Trophoblast cell (in vitro differentiated cells and primary cell): ENCODE results near the gene RTF2.
A peak's percentile ranks its signal among the peaks of the same experiment; 100 is the strongest.

Source experiments
- DNase-seq, 2 donors: peaks; one replicate each; pipeline ENCODE4 v3.0.0-alpha.2; 2016
- H2AFZ ChIP-seq: 2 replicates; pipeline ENCODE4 v1.6.1; 2013; ENCODE audit warnings: low read length, moderate library complexity, mild to moderate bottlenecking; ENCODE audit not compliant: insufficient read depth, poor library complexity
- H2AK5ac ChIP-seq: 2 replicates; pipeline ENCODE4 v1.6.1; 2013; ENCODE audit warnings: mild to moderate bottlenecking, low read length
- H2BK120ac ChIP-seq: 2 replicates; pipeline ENCODE4 v1.6.1; 2013; ENCODE audit warnings: low read length, mild to moderate bottlenecking, moderate library complexity; ENCODE audit not compliant: insufficient read depth, poor library complexity
- H2BK12ac ChIP-seq: 2 replicates; pipeline ENCODE4 v1.6.1; 2013; ENCODE audit warnings: mild to moderate bottlenecking, low read length, moderate library complexity
- H2BK5ac ChIP-seq: 2 replicates; pipeline ENCODE4 v1.6.1; 2013; ENCODE audit warnings: low read length, low read depth, moderate library complexity, mild to moderate bottlenecking; ENCODE audit not compliant: poor library complexity
- H3K14ac ChIP-seq: 2 replicates; pipeline ENCODE4 v1.6.1; 2013; ENCODE audit warnings: mild to moderate bottlenecking, low read length
- H3K18ac ChIP-seq: 2 replicates; pipeline ENCODE4 v1.6.1; 2013; ENCODE audit warnings: mild to moderate bottlenecking, low read length
- H3K23ac ChIP-seq: 2 replicates; pipeline ENCODE4 v1.6.1; 2013; ENCODE audit warnings: low read length
- H3K27ac ChIP-seq: 2 replicates; pipeline ENCODE4 v1.5.1; 2013; ENCODE audit warnings: low read depth, mild to moderate bottlenecking, inconsistent platforms, low read length, moderate library complexity
- H3K27me3 ChIP-seq: 2 replicates; pipeline ENCODE4 v1.6.1; 2013; ENCODE audit warnings: inconsistent platforms, mild to moderate bottlenecking, low read length, moderate library complexity; ENCODE audit not compliant: insufficient read depth
- H3K36me3 ChIP-seq, 2 experiments: 1 replicate in 1 of 2; 2 replicates in 1 of 2; pipeline ENCODE4 v1.6.1; 2013; ENCODE audit warnings: low read length in 2 of 2, mild to moderate bottlenecking in 2 of 2, moderate library complexity in 1 of 2; ENCODE audit not compliant: insufficient read depth in 2 of 2, control insufficient read depth in 1 of 2
- H3K4ac ChIP-seq: 2 replicates; pipeline ENCODE4 v1.6.1; 2013; ENCODE audit warnings: low read depth, mild to moderate bottlenecking, low read length, moderate library complexity
- H3K4me1 ChIP-seq, 2 experiments: 1 replicate in 1 of 2; 2 replicates in 1 of 2; pipeline ENCODE4 v1.6.1; 2013; ENCODE audit warnings: low read length in 2 of 2, mild to moderate bottlenecking in 2 of 2, moderate library complexity in 1 of 2; ENCODE audit not compliant: insufficient read depth in 2 of 2, control insufficient read depth in 1 of 2
- H3K4me2 ChIP-seq: 2 replicates; pipeline ENCODE4 v1.6.1; 2013; ENCODE audit warnings: inconsistent platforms, mild to moderate bottlenecking, low read length, moderate library complexity
- H3K4me3 ChIP-seq: 2 replicates; pipeline ENCODE4 v1.5.1; 2013; ENCODE audit warnings: mild to moderate bottlenecking, low read depth, low read length, inconsistent platforms
- H3K79me1 ChIP-seq: one replicate; pipeline ENCODE4 v1.6.1; 2013; ENCODE audit warnings: low read length
- H3K79me2 ChIP-seq: 2 replicates; pipeline ENCODE4 v1.6.1; 2013; ENCODE audit warnings: low read length, mild to moderate bottlenecking; ENCODE audit not compliant: control insufficient read depth, insufficient read depth, poor library complexity
- H3K9ac ChIP-seq: 2 replicates; pipeline ENCODE4 v1.6.1; 2013; ENCODE audit warnings: mild to moderate bottlenecking, low read length
- H3K9me3 ChIP-seq: 2 replicates; pipeline ENCODE4 v1.6.1; 2013; ENCODE audit warnings: low read depth, mild to moderate bottlenecking, control low read depth, inconsistent platforms, low read length; ENCODE audit not compliant: insufficient read depth
- H4K12ac ChIP-seq: 2 replicates; pipeline ENCODE4 v1.6.1; 2013; ENCODE audit warnings: low read depth, mild to moderate bottlenecking, low read length, moderate library complexity
- H4K8ac ChIP-seq: 2 replicates; pipeline ENCODE4 v1.6.1; 2013; ENCODE audit warnings: low read depth, mild to moderate bottlenecking, low read length, moderate library complexity
- H4K91ac ChIP-seq: one replicate; pipeline ENCODE4 v1.6.1; 2013; ENCODE audit warnings: low read depth, mild to moderate bottlenecking, low read length, moderate library complexity
- WGBS: extraction: QIAGEN DNeasy Blood & Tissue Kit; methylation state at CpG from one replicate; pipeline ENCODE4 v1.1.7; 2013; ENCODE audit warnings: missing lambda C conversion rate; ENCODE audit not compliant: insufficient read length, insufficient coverage; ENCODE audit errors: extremely low coverage; 5-methylcytosine and 5-hydroxymethylcytosine counted together

The RTF2 gene

GRCh38 chr20:56503916-56504315 lies 35.5 kb downstream of the RTF2 start:
- Histone ChIP-seq H2BK120ac (no peak overlapping the region), H3K4me1 (peaks cover 3 to 6% of the 10 kb centered on the region in 2 experiments), H3K4me2 (no peak overlapping the region), H3K14ac (no peak overlapping the region), H3K4ac (no peak overlapping the region), H3K36me3 (peaks cover 0 to 2% of the 10 kb centered on the region in 2 experiments), H3K27me3 (no peaks in the 10 kb centered on the region), H4K12ac (no peak overlapping the region), H2BK12ac (no peak overlapping the region), H3K27ac (peak overlapping the region; percentile 48), H4K8ac (no peak overlapping the region), H3K18ac (peak overlapping the region; percentile 0), H3K9me3 (no peaks in the 10 kb centered on the region), H3K4me3 (no peak overlapping the region), H2AK5ac (no peak overlapping the region), H4K91ac (no peak overlapping the region), H3K9ac (no peak overlapping the region), H2AFZ (no peak overlapping the region), H3K23ac (no peak overlapping the region), H2BK5ac (no peak overlapping the region), H3K79me1 (no peaks in the 10 kb centered on the region), H3K79me2 (no peaks in the 10 kb centered on the region)
- WGBS = no CpG with 5 or more reads among the region's 8 CpGs
- no peak for DNase-seq

DNA sequence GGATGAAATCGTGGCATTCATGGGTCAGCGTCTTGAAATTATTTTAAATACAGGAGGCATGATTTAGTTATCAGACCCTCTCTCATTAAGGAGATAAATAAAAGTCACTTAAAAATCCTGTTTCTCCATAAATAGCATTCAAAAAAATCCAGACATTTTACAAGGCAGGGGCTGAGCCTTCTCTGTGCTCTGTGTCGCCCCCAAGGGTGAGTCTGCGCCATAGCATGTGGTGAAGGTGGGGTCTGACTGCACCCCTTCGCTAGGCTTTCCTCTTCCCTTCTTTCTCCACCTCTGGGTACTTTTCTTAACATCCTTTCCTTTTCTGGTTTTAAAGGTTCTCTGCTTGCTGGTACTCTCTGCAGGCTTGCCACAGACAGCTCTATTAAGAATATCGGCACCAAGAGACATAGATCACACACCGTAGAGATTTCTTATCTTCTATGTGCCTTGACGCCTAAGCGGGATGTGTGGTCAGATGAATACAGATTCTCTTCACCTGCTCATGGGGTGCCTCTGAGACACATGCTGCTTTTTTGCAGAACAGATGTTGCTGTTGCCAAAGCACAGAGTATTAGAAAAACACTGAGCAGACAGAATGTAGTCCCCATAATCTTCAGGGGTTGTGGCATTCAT lies 36.1 kb downstream of the RTF2 start:
- Histone ChIP-seq H3K4me2 (no peak overlapping the region), H2BK120ac (no peak overlapping the region), H3K27ac (peak overlapping the region; percentile 48), H2AFZ (no peak overlapping the region), H3K36me3 (peaks cover 0 to 1% of the 10 kb centered on the region in 2 experiments), H3K79me1 (no peaks in the 10 kb centered on the region), H2AK5ac (no peak overlapping the region), H3K14ac (no peak overlapping the region), H3K79me2 (no peaks in the 10 kb centered on the region), H3K23ac (no peak overlapping the region), H3K9me3 (no peaks in the 10 kb centered on the region), H4K91ac (no peak overlapping the region), H3K4me3 (no peak overlapping the region), H4K12ac (no peak overlapping the region), H2BK5ac (no peak overlapping the region), H3K4ac (no peak overlapping the region), H3K9ac (no peak overlapping the region), H3K4me1 (peaks cover 3 to 6% of the 10 kb centered on the region in 2 experiments), H3K27me3 (no peaks in the 10 kb centered on the region), H4K8ac (no peak overlapping the region), H3K18ac (no peak overlapping the region), H2BK12ac (no peak overlapping the region)
- DNase-seq = no peak
- no CpG with 5 or more reads among the region's 9 CpGs for WGBS

- Histone ChIP-seq H2BK5ac (no peak overlapping the region), H2BK120ac (no peak overlapping the region), H3K18ac (no peak overlapping the region), H3K9ac (no peak overlapping the region), H2AFZ (no peak overlapping the region), H2AK5ac (no peak overlapping the region), H4K8ac (no peak overlapping the region), H3K4me2 (no peak overlapping the region), H3K36me3 (no peaks in the 10 kb centered on the region), H3K27me3 (no peaks in the 10 kb centered on the region), H4K91ac (no peak overlapping the region), H3K79me1 (no peaks in the 10 kb centered on the region), H3K14ac (no peak overlapping the region), H3K23ac (no peak overlapping the region), H3K4me3 (no peak overlapping the region), H3K27ac (no peak overlapping the region), H3K79me2 (no peaks in the 10 kb centered on the region), H3K4ac (no peak overlapping the region), H4K12ac (no peak overlapping the region), H3K4me1 (peaks cover 3 to 6% of the 10 kb centered on the region in 2 experiments), H3K9me3 (no peaks in the 10 kb centered on the region), H2BK12ac (no peak overlapping the region)
- WGBS = no CpG with 5 or more reads among the region's 3 CpGs
- no peak for DNase-seq
Observed at GRCh38 chr20:56506103-56506502, 37.7 kb downstream of the RTF2 start.

- H2AK5ac ChIP-seq = no peak overlapping the region
- no peaks in the 10 kb centered on the region for H3K9me3 ChIP-seq
- H3K4ac ChIP-seq = no peak overlapping the region
- peaks cover 14 to 16% of the 10 kb centered on the region in 2 experiments for H3K4me1 ChIP-seq
- no CpG with 5 or more reads among the region's 10 CpGs for WGBS
- no peak overlapping the region for H3K18ac ChIP-seq
- H3K27me3 ChIP-seq = no peaks in the 10 kb centered on the region
- no peak overlapping the region for H3K23ac ChIP-seq
- H4K8ac ChIP-seq = no peak overlapping the region
- H3K4me2 ChIP-seq = no peak overlapping the region
- H2AFZ ChIP-seq = no peak overlapping the region
- no peak overlapping the region for H2BK5ac ChIP-seq
- no peak overlapping the region for H4K12ac ChIP-seq
- H4K91ac ChIP-seq = no peak overlapping the region
- H3K27ac ChIP-seq = no peak overlapping the region
- peaks cover 9 to 12% of the 10 kb centered on the region in 2 experiments for H3K36me3 ChIP-seq
- no peak for DNase-seq
- peaks cover 4% of the 10 kb centered on the region for H3K79me1 ChIP-seq
- H2BK12ac ChIP-seq = no peak overlapping the region
- no peak overlapping the region for H3K4me3 ChIP-seq
- H2BK120ac ChIP-seq = no peak overlapping the region
- no peaks in the 10 kb centered on the region for H3K79me2 ChIP-seq
- H3K9ac ChIP-seq = no peak overlapping the region
- no peak overlapping the region for H3K14ac ChIP-seq
Observed at GRCh38 chr20:56511926-56512325, 43.5 kb downstream of the RTF2 start.
